NOMO-1 (cell line): Measurements from ENCODE around the gene THSD8.

Experiments
- DNase-seq, 2 experiments: peaks; one replicate each; lab custom pipeline; 2025; ENCODE audit not compliant: unreplicated experiment in 2 of 2; lab: John Stamatoyannopoulos, UW

THSD8 gene

GRCh38 chr19:12779162-12779993, 22.5 kb upstream of the THSD8 start:
- no peak for DNase-seq

DNA sequence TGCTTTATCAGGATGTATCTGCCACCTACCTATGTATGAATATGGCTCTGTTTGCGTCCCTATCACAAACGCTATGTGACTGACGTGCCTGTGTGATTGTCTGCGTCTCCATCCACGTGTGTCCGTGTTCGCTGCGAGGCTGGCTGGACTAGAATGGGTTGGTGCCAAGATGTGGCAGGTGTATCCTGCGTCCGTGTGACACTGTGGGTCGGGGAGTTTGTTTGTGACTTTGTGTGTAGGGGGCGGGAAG, 19.8 kb upstream of the THSD8 start:
- DNase-seq, result peak in 1 of 2 experiments; percentile 52

- peak; percentile 52 to 70 for DNase-seq
Measured at GRCh38 chr19:12782424-12783290, 19.2 kb upstream of the THSD8 start.

- no peak for DNase-seq
Measured at GRCh38 chr19:12783291-12783848, 18.5 kb upstream of the THSD8 start.

- no peak for DNase-seq
Measured at GRCh38 chr19:12783849-12784393, 17.9 kb upstream of the THSD8 start.

DNA sequence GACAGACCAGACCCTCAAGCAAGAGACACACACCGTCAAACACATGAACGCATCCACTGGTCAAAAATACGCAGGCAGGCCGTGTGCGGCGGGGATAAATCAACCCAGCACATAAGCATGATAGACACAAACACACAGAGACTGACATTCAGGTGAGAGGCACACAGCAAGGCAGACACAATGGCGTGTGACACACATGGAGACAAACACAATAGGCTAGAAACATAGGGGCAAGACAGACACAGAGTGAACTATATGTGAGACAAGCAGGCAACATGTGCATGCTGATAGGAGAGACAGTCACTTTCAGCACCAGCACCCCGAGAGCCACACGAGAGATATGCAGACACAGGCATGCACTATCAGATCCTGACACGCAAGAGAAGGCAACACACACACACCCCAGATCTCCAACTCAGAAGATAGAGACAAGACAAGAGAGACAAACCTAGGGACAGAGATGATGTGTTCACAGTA, 17.4 kb upstream of the THSD8 start:
- no peak for DNase-seq

DNA sequence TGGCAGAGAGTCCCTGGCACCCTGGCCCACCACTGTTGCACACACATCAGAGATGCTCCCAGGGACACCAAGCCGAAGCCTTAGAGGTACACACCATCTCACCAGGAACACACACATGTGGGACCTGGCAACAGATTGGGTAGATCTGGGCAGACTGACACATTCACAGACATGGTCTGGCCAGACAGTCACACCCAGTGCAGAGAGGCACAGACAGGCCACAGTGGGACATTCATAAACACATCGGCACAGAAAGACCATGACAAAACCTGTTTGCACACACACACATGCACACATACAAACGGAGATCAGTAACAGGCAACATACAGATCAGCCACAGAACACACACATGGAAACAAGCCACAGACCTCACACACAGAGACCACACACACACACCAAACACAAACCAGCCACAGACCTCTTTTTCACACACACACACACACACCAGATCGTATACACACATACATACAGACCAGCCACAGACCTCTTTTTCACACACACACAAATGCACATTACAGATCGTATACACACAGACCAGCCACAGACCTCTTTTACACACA, 16.9 kb upstream of the THSD8 start:
- no peak for DNase-seq

GRCh38 chr19:12785431-12786031, 16.3 kb upstream of the THSD8 start:
- peak; percentile 62 to 83 for DNase-seq

GRCh38 chr19:12786141-12786870, 15.6 kb upstream of the THSD8 start:
- DNase-seq, result peak; percentile 60 to 85

GRCh38 chr19:12786952-12787351, 14.9 kb upstream of the THSD8 start:
- DNase-seq, result no peak

DNA sequence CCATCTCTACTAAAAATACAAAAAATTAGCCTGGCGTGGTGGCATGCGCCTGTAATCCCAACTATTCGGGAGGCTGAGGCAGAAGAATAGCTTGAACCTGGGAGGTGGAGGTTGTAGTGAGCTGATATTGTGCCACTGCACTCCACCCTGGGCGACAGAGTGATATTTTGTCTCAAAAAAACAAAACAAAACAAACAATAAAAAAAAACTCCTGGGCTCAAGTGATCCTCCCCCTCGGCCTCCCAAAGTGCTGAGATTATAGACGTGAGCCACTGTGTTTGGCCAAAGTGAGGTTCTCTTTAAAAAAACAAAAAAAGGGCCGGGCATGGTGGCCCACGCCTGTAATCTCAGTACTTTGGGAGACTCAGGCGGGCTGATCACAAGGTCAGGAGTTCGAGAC, 14.4 kb upstream of the THSD8 start:
- DNase-seq, result no peak

- DNase-seq, result no peak
Measured at GRCh38 chr19:12788042-12788681, 13.7 kb upstream of the THSD8 start.

GRCh38 chr19:12788682-12789097, 13.2 kb upstream of the THSD8 start:
- peak in 1 of 2 experiments; percentile 51 for DNase-seq

GRCh38 chr19:12789098-12789903, 12.6 kb upstream of the THSD8 start:
- peak in 1 of 2 experiments; percentile 51 for DNase-seq

- DNase-seq, result peak; percentile 97 to 100
Measured at GRCh38 chr19:12789904-12790619, 11.8 kb upstream of the THSD8 start.

- peak in 1 of 2 experiments; percentile 20 for DNase-seq
Measured at GRCh38 chr19:12790628-12791344, 11.1 kb upstream of the THSD8 start.

DNA sequence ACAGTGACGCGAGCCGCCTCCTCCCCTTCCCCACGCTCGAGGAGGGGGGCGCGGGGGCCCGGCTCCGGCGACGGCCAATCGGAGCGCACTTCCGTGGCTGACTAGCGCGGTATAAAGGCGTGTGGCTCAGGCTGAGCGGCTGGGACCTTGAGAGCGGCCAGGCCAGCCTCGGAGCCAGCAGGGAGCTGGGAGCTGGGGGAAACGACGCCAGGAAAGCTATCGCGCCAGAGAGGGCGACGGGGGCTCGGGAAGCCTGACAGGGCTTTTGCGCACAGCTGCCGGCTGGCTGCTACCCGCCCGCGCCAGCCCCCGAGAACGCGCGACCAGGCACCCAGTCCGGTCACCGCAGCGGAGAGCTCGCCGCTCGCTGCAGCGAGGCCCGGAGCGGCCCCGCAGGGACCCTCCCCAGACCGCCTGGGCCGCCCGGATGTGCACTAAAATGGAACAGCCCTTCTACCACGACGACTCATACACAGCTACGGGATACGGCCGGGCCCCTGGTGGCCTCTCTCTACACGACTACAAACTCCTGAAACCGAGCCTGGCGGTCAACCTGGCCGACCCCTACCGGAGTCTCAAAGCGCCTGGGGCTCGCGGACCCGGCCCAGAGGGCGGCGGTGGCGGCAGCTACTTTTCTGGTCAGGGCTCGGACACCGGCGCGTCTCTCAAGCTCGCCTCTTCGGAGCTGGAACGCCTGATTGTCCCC, 10.4 kb upstream of the THSD8 start, which contains the start of gene JUNB:
Gene JUNB (plus strand): TSS at position 142 of the 706 bp plus-strand sequence. CDS start 286 bp downstream, at position 428.
- DNase-seq, result peak; percentile 89 to 95
